Endodermal cell (in vitro differentiated cells): ENCODE measurements around the gene NAPA. TPM values are rescaled to one million over a fixed set of nuclear protein-coding genes. Genes with fewer than 3 reads are reported as not detected.
A peak's percentile ranks its signal among the peaks of the same experiment; 100 is the strongest.

ENCODE experiments used
- DNase-seq: peaks from one replicate; pipeline ENCODE4 v3.0.0-alpha.2; 2017
- H3K27ac ChIP-seq: 2 replicates; pipeline ENCODE4 v1.5.1; 2013; ENCODE audit warnings: mild to moderate bottlenecking, low read depth, low read length, moderate library complexity
- H3K27me3 ChIP-seq: 2 replicates; pipeline ENCODE4 v1.6.1; 2013; ENCODE audit warnings: mild to moderate bottlenecking, low read length, moderate library complexity; ENCODE audit not compliant: insufficient read depth, control insufficient read depth, poor library complexity, severe bottlenecking
- H3K36me3 ChIP-seq: 2 replicates; pipeline ENCODE4 v1.7.0; 2013; ENCODE audit warnings: mild to moderate bottlenecking, low read length, moderate library complexity; ENCODE audit not compliant: control insufficient read depth, insufficient read depth
- H3K4me1 ChIP-seq: one replicate; pipeline ENCODE4 v1.7.0; 2013; ENCODE audit warnings: low read length; ENCODE audit not compliant: control insufficient read depth, insufficient read depth
- H3K4me3 ChIP-seq: 2 replicates; pipeline ENCODE4 v1.5.1; 2013; ENCODE audit warnings: mild to moderate bottlenecking, low read length, moderate library complexity
- H3K9ac ChIP-seq: 2 replicates; pipeline ENCODE4 v1.6.1; 2013; ENCODE audit warnings: mild to moderate bottlenecking, low read length, moderate library complexity; ENCODE audit not compliant: poor library complexity, severe bottlenecking; ENCODE audit errors: extremely low read depth
- H3K9me3 ChIP-seq: 2 replicates; pipeline ENCODE4 v1.6.1; 2013; ENCODE audit warnings: mild to moderate bottlenecking, low read length, moderate library complexity; ENCODE audit not compliant: control insufficient read depth
- H3K27ac Mint-ChIP-seq: 2 replicates; pipeline ENCODE4 v1.8.0; 2020; ENCODE audit warnings: mixed read lengths
- H3K27me3 Mint-ChIP-seq: 2 replicates; pipeline ENCODE4 v1.8.0; 2021; ENCODE audit warnings: mild to moderate bottlenecking, mixed read lengths; ENCODE audit not compliant: insufficient read depth
- H3K36me3 Mint-ChIP-seq: 2 replicates; pipeline ENCODE4 v1.8.0; 2020; ENCODE audit warnings: low read depth, mixed read lengths
- H3K4me1 Mint-ChIP-seq: 2 replicates; pipeline ENCODE4 v1.8.0; 2020; ENCODE audit warnings: mixed read lengths
- H3K4me3 Mint-ChIP-seq: 2 replicates; pipeline ENCODE4 v1.8.0; 2020; ENCODE audit warnings: mild to moderate bottlenecking, moderate library complexity, mixed read lengths
- H3K9me3 Mint-ChIP-seq: 2 replicates; pipeline ENCODE4 v1.8.0; 2020; ENCODE audit warnings: mild to moderate bottlenecking, mixed read lengths
- WGBS, 2 experiments: methylation state at CpG; one replicate each; pipeline versions ENCODE4 v1.1.5 to v1.1.7; 2013; ENCODE audit warnings: missing lambda C conversion rate in 2 of 2, mixed read lengths in 1 of 2; ENCODE audit not compliant: insufficient coverage in 1 of 2, insufficient read length in 1 of 2; 5-methylcytosine and 5-hydroxymethylcytosine counted together
- total RNA-seq, 2 donors: library from RNA; stranded (reverse); fragmentation: NEBNext Ultra II Directional in 1 of 2; extraction: Animal tissue kit (Norgen Biotek cat#: 25700) in 1 of 2; gene quantifications; 2 replicates in 1 of 2; 3 replicates in 1 of 2; pipeline ENCODE4 v1.2.1, GENCODE V29; 2021
- TF ChIP-seq, protein P1 (sequence below): fragments of 200-600 bp; sonication (generic); conservative IDR thresholded peaks from 2 replicates; pipeline ENCODE4 v1.5.0; 2021; ENCODE audit warnings: antibody characterized with exemption, mild to moderate bottlenecking

The NAPA gene
- total RNA-seq, 2 donors from 2014 or later: 66.0 to 73.9 TPM

DNA sequence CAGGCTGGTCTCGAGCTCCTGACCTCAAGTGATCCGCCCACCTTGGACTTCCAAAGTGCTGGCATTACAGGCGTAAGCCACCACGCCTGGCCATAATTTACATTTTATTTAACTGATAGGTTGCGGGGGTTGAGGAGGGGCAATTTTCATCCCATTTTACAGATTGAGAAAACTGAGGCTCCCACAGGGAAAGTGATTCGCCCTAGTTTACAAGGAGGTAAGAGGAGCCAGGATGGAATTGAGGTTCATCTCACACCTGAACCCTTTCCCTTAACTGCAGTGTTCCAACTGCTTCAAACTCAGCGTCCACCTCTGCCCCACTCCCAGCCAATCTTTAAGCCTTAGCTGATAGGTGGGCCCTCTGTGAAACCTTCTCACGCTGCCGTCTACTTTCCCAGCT is 4.0 kb upstream of the NAPA start:
- no peaks in the 10 kb centered on the region for H3K9me3 Mint-ChIP-seq
- Histone ChIP-seq H3K9me3 (no peaks in the 10 kb centered on the region), H3K9ac (no peak overlapping the region), H3K4me3 (no peak overlapping the region), H3K4me1 (peaks cover 8% of the 10 kb centered on the region), H3K27ac (no peak overlapping the region), H3K36me3 (no peaks in the 10 kb centered on the region), H3K27me3 (no peaks in the 10 kb centered on the region)
- TF ChIP-seq, protein P1, sequence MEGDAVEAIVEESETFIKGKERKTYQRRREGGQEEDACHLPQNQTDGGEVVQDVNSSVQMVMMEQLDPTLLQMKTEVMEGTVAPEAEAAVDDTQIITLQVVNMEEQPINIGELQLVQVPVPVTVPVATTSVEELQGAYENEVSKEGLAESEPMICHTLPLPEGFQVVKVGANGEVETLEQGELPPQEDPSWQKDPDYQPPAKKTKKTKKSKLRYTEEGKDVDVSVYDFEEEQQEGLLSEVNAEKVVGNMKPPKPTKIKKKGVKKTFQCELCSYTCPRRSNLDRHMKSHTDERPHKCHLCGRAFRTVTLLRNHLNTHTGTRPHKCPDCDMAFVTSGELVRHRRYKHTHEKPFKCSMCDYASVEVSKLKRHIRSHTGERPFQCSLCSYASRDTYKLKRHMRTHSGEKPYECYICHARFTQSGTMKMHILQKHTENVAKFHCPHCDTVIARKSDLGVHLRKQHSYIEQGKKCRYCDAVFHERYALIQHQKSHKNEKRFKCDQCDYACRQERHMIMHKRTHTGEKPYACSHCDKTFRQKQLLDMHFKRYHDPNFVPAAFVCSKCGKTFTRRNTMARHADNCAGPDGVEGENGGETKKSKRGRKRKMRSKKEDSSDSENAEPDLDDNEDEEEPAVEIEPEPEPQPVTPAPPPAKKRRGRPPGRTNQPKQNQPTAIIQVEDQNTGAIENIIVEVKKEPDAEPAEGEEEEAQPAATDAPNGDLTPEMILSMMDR: no peak
- DNase-seq: no peak
- no peak overlapping the region for H3K4me3 Mint-ChIP-seq
- peaks cover 30% of the 10 kb centered on the region for H3K4me1 Mint-ChIP-seq
- no peaks in the 10 kb centered on the region for H3K27me3 Mint-ChIP-seq
- 89 to 95% methylated on average over 9 of the region's 9 CpGs for WGBS, 2 experiments
- H3K36me3 Mint-ChIP-seq: no peaks in the 10 kb centered on the region
- H3K27ac Mint-ChIP-seq: peak overlapping the region; percentile 60

DNA sequence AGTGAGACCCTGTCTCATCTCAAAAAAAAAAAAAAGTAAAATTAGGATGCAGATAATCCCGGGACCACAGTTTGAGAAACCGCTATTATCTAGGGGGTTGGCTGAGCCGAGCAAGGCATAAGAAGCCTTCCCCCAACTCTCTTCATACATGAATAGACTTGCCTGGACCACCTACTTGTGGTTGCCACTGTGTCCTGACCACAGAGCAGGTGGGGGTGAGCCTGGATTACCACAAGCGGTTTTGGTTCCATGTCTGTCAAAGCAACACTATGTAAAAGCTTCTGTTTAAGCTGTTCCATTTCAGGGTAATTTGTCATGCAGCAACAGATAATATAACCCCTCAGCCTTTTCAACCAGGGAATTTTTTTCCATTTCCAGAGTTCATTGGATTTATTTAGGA is 3.3 kb upstream of the NAPA start:
- H3K4me1 Mint-ChIP-seq: peaks cover 34% of the 10 kb centered on the region
- Histone ChIP-seq H3K36me3 (no peaks in the 10 kb centered on the region), H3K9me3 (no peaks in the 10 kb centered on the region), H3K27ac (no peak overlapping the region), H3K4me3 (no peak overlapping the region), H3K9ac (no peak overlapping the region), H3K4me1 (peaks cover 8% of the 10 kb centered on the region), H3K27me3 (no peaks in the 10 kb centered on the region)
- no peak for DNase-seq
- no peaks in the 10 kb centered on the region for H3K36me3 Mint-ChIP-seq
- no peak overlapping the region for H3K4me3 Mint-ChIP-seq
- WGBS, 2 experiments: 80 to 87% methylated on average over 3 to 4 of the region's 4 CpGs
- TF ChIP-seq, protein P1: no peak
- no peaks in the 10 kb centered on the region for H3K9me3 Mint-ChIP-seq
- H3K27ac Mint-ChIP-seq: no peak overlapping the region
- H3K27me3 Mint-ChIP-seq: no peaks in the 10 kb centered on the region

DNA sequence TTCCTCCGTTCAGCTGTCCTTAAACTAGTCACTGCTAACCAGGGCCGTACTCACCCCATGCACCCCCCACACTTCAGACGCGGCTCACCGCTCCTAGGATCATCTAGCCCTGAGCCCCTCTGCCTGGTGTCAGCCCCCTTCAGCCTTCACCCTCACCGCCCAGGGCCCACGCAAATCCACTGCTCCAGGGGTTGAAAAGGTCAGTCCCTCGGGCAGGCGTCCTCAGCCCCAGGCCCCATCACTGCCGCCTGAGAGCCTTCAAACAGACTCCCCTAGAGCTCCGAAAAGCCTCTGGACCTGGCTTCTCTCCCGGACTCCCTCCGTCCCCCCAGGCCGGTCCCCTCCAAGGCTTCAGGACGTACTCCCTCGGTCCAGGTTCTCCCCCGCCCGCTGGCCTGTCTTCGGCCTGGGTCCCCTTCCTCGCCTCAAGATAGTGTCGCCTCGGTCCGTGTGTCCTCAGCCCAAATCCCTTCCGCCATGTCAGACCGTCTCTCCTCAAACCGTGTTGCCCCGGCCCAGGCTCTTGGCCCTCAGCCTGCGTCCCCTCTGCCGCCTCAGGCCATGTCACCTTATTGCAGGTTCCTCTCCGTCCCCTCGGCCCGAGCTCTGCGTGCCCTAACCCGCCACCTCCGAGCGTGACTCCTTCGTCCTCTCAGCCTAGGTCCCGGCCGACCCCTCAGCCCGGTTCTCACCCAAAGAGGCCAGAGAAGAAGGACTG is 553 bp downstream of the NAPA start:
- Histone ChIP-seq H3K27ac (peak overlapping the region; percentile 85), H3K4me1 (no peaks in the 10 kb centered on the region), H3K4me3 (peak overlapping the region; percentile 96), H3K36me3 (peaks cover 6% of the 10 kb centered on the region), H3K9ac (peak overlapping the region; percentile 96), H3K27me3 (no peaks in the 10 kb centered on the region), H3K9me3 (no peaks in the 10 kb centered on the region)
- Mint-ChIP-seq H3K27ac (peak overlapping the region; percentile 98), H3K36me3 (no peaks in the 10 kb centered on the region), H3K9me3 (no peaks in the 10 kb centered on the region), H3K4me3 (peak overlapping the region; percentile 99), H3K4me1 (peaks cover 30% of the 10 kb centered on the region), H3K27me3 (no peaks in the 10 kb centered on the region)
- DNase-seq: no peak
- WGBS, 2 experiments: 8 to 9% methylated on average over 37 to 40 of the region's 40 CpGs
- TF ChIP-seq, protein P1: no peak
